WTC11 (cell line): Measurements from ENCODE around the gene CREB3. TPM values are rescaled to one million over a fixed set of nuclear protein-coding genes. Genes with fewer than 3 reads are reported as not detected.

Experiments used
- ATAC-seq: fragments of 200-7000 bp; cut with Tn5 transposase; 2 replicates; pipeline ENCODE4 v1.10.0; 2021; ENCODE audit warnings: mild to moderate bottlenecking, moderate library complexity
- CTCF ChIA-PET: fragments of 300-600 bp; sonication (Branson Sonifier 250); formaldehyde crosslinking; loops from one replicate; lab custom pipeline; 2021; ENCODE audit warnings: antibody characterized with exemption; lab: Charles Lee
- POLR2A ChIA-PET: fragments of 350-600 bp; sonication (Branson Sonifier 250); formaldehyde crosslinking; loops from one replicate; lab custom pipeline; 2021; ENCODE audit warnings: antibody characterized with exemption; lab: Charles Lee
- DNase-seq: peaks from one replicate; pipeline ENCODE4 v3.0.0; 2021; ENCODE audit warnings: low spot score
- H3K27ac Mint-ChIP-seq: 2 replicates; pipeline ENCODE4 v1.8.0; 2021; ENCODE audit warnings: mixed read lengths
- H3K27me3 Mint-ChIP-seq: 2 replicates; pipeline ENCODE4 v1.8.0; 2021; ENCODE audit warnings: low read depth, mild to moderate bottlenecking, moderate library complexity, mixed read lengths
- H3K36me3 Mint-ChIP-seq: 2 replicates; pipeline ENCODE4 v1.8.0; 2021; ENCODE audit warnings: mixed read lengths
- H3K4me1 Mint-ChIP-seq: 2 replicates; pipeline ENCODE4 v1.8.0; 2022; ENCODE audit warnings: mixed read lengths
- H3K4me3 Mint-ChIP-seq: 2 replicates; pipeline ENCODE4 v1.8.0; 2021; ENCODE audit warnings: mild to moderate bottlenecking, moderate library complexity, mixed read lengths
- H3K9me3 Mint-ChIP-seq: 2 replicates; pipeline ENCODE4 v1.8.0; 2021; ENCODE audit warnings: mixed read lengths
- AFF4 ChIP-seq: sonication (generic); formaldehyde crosslinking; IDR thresholded peaks from 2 replicates; pipeline ENCODE4 v1.8.1; 2023; ENCODE audit warnings: mild to moderate bottlenecking, missing genetic modification reagents, borderline replicate concordance
- CBFB ChIP-seq: sonication (generic); formaldehyde crosslinking; IDR thresholded peaks from 2 replicates; pipeline ENCODE4 v1.8.1; 2022; ENCODE audit warnings: mild to moderate bottlenecking, low read depth, missing genetic modification reagents
- ESRRA ChIP-seq: sonication (generic); formaldehyde crosslinking; IDR thresholded peaks from 2 replicates; pipeline ENCODE4 v1.8.1; 2022; ENCODE audit warnings: mild to moderate bottlenecking, missing genetic modification reagents, borderline replicate concordance
- HMGXB4 ChIP-seq: sonication (generic); formaldehyde crosslinking; IDR thresholded peaks from 2 replicates; pipeline ENCODE4 v1.8.1; 2023; ENCODE audit warnings: mild to moderate bottlenecking, moderate library complexity, missing genetic modification reagents
- JAZF1 ChIP-seq: fragments of 250-450 bp; sonication (Bioruptor Pico); IDR thresholded peaks from 2 replicates; pipeline ENCODE4 v1.9.0; 2021; ENCODE audit warnings: moderate library complexity, mild to moderate bottlenecking, inconsistent platforms
- JUN ChIP-seq: sonication (generic); formaldehyde crosslinking; IDR thresholded peaks from 2 replicates; pipeline ENCODE4 v1.8.0; 2023; ENCODE audit warnings: mild to moderate bottlenecking, missing genetic modification reagents
- NR1H2 ChIP-seq: sonication (generic); formaldehyde crosslinking; IDR thresholded peaks from 2 replicates; pipeline ENCODE4 v1.9.0; 2021; ENCODE audit warnings: mild to moderate bottlenecking, moderate library complexity, missing genetic modification reagents
- PREB ChIP-seq: sonication (generic); formaldehyde crosslinking; IDR thresholded peaks from 2 replicates; pipeline ENCODE4 v1.8.1; 2022; ENCODE audit warnings: mild to moderate bottlenecking, missing genetic modification reagents, moderate library complexity, borderline replicate concordance
- SMAD3 ChIP-seq: sonication (generic); formaldehyde crosslinking; IDR thresholded peaks from 2 replicates; pipeline ENCODE4 v1.8.0; 2022; ENCODE audit warnings: missing genetic modification reagents, mild to moderate bottlenecking, borderline replicate concordance
- USF2 ChIP-seq: sonication (generic); formaldehyde crosslinking; IDR thresholded peaks from 2 replicates; pipeline ENCODE4 v1.8.1; 2023; ENCODE audit warnings: mild to moderate bottlenecking, missing genetic modification reagents, moderate library complexity
- ZNF138 ChIP-seq: sonication (generic); formaldehyde crosslinking; conservative IDR thresholded peaks from 2 replicates; pipeline ENCODE4 v1.8.1; 2022; ENCODE audit warnings: mild to moderate bottlenecking, moderate library complexity, missing genetic modification reagents
- ZNF423 ChIP-seq: fragments of 250-450 bp; sonication (Bioruptor Pico); IDR thresholded peaks from 2 replicates; pipeline ENCODE4 v2.1.2; 2022; ENCODE audit warnings: mild to moderate bottlenecking, moderate library complexity
- total RNA-seq: library from RNA; stranded (reverse); gene quantifications from 3 replicates; pipeline ENCODE4 v1.2.3, GENCODE V29; 2021
- TF ChIP-seq, protein P1 (sequence below): sonication (generic); formaldehyde crosslinking; IDR thresholded peaks from 2 replicates; pipeline ENCODE4 v1.8.0; 2022; ENCODE audit warnings: mild to moderate bottlenecking, missing genetic modification reagents
- TF ChIP-seq, protein P2 (sequence below): sonication (generic); formaldehyde crosslinking; IDR thresholded peaks from 2 replicates; pipeline ENCODE4 v1.8.0; 2022; ENCODE audit warnings: missing genetic modification reagents
- TF ChIP-seq, protein P3 (sequence below): sonication (generic); formaldehyde crosslinking; IDR thresholded peaks from 2 replicates; pipeline ENCODE4 v1.8.0; 2023; ENCODE audit warnings: mild to moderate bottlenecking, missing genetic modification reagents
- TF ChIP-seq, protein P4 (sequence below): sonication (generic); formaldehyde crosslinking; IDR thresholded peaks from 2 replicates; pipeline ENCODE4 v1.8.1; 2022; ENCODE audit warnings: mild to moderate bottlenecking, moderate library complexity, missing genetic modification reagents
- TF ChIP-seq, protein P5 (sequence below): fragments of 250-450 bp; sonication (Bioruptor Pico); conservative IDR thresholded peaks from 2 replicates; pipeline ENCODE4 v1.9.0; 2021; ENCODE audit warnings: mild to moderate bottlenecking

CREB3 gene
- total RNA-seq, 1 experiment from 2014 or later, result 21.4 TPM

DNA sequence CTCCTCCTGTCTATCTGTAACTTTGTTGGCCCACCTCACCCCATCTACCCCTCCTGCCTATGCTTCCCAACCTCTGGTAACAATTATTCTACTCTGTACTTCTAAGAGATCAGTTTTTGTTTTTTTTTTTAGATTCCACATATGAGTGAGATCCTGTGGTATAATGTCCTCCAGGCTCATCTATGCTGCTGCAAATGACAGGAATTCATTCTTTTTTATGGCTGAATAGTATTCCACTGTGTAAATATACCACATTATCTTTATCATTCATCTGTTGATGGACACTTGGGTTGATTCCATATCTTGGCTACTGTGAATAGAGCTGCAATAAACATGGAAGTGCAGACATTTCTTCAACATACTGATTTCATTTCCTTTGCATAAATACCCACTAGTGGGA, 51.0 kb downstream of the CREB3 start:
- TF ChIP-seq NR1H2 (CRISPR knock-in tag), result no peak
- no peak for TF ChIP-seq HMGXB4 (CRISPR knock-in tag)
- TF ChIP-seq, protein P1, sequence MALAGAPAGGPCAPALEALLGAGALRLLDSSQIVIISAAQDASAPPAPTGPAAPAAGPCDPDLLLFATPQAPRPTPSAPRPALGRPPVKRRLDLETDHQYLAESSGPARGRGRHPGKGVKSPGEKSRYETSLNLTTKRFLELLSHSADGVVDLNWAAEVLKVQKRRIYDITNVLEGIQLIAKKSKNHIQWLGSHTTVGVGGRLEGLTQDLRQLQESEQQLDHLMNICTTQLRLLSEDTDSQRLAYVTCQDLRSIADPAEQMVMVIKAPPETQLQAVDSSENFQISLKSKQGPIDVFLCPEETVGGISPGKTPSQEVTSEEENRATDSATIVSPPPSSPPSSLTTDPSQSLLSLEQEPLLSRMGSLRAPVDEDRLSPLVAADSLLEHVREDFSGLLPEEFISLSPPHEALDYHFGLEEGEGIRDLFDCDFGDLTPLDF (CRISPR knock-in tag), result no peak
- TF ChIP-seq, protein P2, sequence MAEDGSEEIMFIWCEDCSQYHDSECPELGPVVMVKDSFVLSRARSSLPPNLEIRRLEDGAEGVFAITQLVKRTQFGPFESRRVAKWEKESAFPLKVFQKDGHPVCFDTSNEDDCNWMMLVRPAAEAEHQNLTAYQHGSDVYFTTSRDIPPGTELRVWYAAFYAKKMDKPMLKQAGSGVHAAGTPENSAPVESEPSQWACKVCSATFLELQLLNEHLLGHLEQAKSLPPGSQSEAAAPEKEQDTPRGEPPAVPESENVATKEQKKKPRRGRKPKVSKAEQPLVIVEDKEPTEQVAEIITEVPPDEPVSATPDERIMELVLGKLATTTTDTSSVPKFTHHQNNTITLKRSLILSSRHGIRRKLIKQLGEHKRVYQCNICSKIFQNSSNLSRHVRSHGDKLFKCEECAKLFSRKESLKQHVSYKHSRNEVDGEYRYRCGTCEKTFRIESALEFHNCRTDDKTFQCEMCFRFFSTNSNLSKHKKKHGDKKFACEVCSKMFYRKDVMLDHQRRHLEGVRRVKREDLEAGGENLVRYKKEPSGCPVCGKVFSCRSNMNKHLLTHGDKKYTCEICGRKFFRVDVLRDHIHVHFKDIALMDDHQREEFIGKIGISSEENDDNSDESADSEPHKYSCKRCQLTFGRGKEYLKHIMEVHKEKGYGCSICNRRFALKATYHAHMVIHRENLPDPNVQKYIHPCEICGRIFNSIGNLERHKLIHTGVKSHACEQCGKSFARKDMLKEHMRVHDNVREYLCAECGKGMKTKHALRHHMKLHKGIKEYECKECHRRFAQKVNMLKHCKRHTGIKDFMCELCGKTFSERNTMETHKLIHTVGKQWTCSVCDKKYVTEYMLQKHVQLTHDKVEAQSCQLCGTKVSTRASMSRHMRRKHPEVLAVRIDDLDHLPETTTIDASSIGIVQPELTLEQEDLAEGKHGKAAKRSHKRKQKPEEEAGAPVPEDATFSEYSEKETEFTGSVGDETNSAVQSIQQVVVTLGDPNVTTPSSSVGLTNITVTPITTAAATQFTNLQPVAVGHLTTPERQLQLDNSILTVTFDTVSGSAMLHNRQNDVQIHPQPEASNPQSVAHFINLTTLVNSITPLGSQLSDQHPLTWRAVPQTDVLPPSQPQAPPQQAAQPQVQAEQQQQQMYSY, result no peak
- TF ChIP-seq ESRRA (CRISPR knock-in tag), result no peak
- TF ChIP-seq ZNF138, result no peak
- TF ChIP-seq, protein P3, sequence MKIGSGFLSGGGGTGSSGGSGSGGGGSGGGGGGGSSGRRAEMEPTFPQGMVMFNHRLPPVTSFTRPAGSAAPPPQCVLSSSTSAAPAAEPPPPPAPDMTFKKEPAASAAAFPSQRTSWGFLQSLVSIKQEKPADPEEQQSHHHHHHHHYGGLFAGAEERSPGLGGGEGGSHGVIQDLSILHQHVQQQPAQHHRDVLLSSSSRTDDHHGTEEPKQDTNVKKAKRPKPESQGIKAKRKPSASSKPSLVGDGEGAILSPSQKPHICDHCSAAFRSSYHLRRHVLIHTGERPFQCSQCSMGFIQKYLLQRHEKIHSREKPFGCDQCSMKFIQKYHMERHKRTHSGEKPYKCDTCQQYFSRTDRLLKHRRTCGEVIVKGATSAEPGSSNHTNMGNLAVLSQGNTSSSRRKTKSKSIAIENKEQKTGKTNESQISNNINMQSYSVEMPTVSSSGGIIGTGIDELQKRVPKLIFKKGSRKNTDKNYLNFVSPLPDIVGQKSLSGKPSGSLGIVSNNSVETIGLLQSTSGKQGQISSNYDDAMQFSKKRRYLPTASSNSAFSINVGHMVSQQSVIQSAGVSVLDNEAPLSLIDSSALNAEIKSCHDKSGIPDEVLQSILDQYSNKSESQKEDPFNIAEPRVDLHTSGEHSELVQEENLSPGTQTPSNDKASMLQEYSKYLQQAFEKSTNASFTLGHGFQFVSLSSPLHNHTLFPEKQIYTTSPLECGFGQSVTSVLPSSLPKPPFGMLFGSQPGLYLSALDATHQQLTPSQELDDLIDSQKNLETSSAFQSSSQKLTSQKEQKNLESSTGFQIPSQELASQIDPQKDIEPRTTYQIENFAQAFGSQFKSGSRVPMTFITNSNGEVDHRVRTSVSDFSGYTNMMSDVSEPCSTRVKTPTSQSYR (CRISPR knock-in tag), result no peak
- TF ChIP-seq, protein P4, sequence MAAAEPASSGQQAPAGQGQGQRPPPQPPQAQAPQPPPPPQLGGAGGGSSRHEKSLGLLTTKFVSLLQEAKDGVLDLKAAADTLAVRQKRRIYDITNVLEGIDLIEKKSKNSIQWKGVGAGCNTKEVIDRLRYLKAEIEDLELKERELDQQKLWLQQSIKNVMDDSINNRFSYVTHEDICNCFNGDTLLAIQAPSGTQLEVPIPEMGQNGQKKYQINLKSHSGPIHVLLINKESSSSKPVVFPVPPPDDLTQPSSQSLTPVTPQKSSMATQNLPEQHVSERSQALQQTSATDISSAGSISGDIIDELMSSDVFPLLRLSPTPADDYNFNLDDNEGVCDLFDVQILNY (CRISPR knock-in tag), result no peak
- TF ChIP-seq AFF4 (CRISPR knock-in tag), result no peak
- no peak for TF ChIP-seq JAZF1 (CRISPR knock-in tag)
- TF ChIP-seq JUN, result no peak
- TF ChIP-seq SMAD3 (CRISPR knock-in tag), result no peak
- TF ChIP-seq CBFB (CRISPR knock-in tag), result no peak
- no peak for TF ChIP-seq PREB (CRISPR knock-in tag)
- TF ChIP-seq USF2 (CRISPR knock-in tag), result no peak
- no peak for TF ChIP-seq ZNF423 (CRISPR knock-in tag)
- TF ChIP-seq, protein P5, sequence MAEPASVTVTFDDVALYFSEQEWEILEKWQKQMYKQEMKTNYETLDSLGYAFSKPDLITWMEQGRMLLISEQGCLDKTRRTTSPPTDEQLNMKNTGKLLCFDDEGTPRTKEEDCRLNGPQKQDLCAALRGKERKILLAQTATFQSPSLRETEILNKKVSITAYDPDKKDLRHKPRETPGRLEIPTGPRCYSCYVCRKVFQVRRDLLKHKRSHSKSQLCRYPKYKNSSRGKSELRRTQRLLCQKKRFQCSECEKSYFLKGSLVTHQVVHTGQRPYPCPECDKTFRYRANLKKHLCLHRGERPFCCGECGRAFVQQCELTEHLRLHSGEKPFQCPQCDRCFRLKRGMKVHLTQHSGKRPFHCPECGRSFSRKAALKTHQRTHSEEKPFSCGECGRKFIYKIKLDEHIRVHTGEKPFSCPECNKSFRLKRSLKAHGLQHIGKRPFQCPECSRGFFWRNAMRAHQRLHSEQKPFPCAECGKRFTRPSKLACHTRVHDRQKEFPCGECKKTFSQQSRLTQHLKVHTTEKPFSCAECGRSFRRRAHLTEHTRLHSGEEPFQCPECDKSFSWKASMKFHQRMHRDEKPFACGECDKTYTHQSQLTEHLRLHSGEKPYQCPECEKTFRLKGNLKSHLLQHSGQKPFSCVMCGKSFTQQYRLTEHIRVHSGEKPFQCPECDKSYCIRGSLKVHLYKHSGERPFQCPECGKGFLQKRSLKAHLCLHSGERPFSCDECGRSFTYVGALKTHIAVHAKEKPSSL, result no peak
- no peak overlapping the region for H3K27ac Mint-ChIP-seq
- no peaks in the 10 kb centered on the region for H3K27me3 Mint-ChIP-seq
- peaks cover 5% of the 10 kb centered on the region for H3K9me3 Mint-ChIP-seq
- POLR2A ChIA-PET, result no interaction called here
- H3K36me3 Mint-ChIP-seq, result peaks cover 25% of the 10 kb centered on the region
- CTCF ChIA-PET, result interaction anchor here (0.7 kb wide), 1 partner anchor 12 kb away, joined by 3 read pairs; no protein-coding TSS in a partner anchor
- no peak for ATAC-seq
- no peak for DNase-seq
- H3K4me1 Mint-ChIP-seq, result no peaks in the 10 kb centered on the region
- H3K4me3 Mint-ChIP-seq, result no peak overlapping the region
